Measurements from ENCODE around the gene CIDEB. TPM values are rescaled to one million over a fixed set of nuclear protein-coding genes. Genes with fewer than 3 reads are reported as not detected.

Gene CIDEB
- total and polyA plus RNA-seq, 9 of the 15 experiments (the other 6 are each of a cell fraction or from before 2014, with no cell fraction given) = 0.03 to 0.35 (median 0.09) TPM; not detected in 3

DNA sequence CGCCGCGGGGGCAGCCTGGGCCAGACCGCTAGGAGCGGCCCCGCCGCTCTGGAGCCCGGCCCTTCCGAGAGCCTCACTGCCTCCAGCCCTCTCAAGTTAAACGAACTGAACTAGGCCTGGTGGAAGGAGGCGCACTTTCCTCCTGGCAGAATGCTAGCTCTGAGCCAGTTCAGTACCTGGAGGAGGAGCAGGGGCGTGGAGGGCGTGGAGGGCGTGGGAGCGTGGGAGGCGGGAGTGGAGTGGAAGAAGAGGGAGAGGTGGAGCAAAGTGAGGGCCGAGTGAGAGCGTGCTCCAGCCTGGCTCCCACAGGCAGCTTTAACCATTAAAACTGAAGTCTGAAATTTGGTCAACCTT, 8.8 kb upstream of the CIDEB start:
- Histone ChIP-seq H3K9me3 (replicated peaks; ENCODE audit: control insufficient read depth, insufficient read depth, low read depth, low read length) (no peaks in the 10 kb centered on the region), H3K9ac (ENCODE audit: insufficient read depth in 1 of 2, low read depth in 2 of 2, low read length in 2 of 2) (peak overlapping the region; percentile 11 to 38; a peak in 3 of 4 replicates), H3K4me3 (no peak overlapping the region), H4K20me1 (replicated peaks; ENCODE audit: control insufficient read depth, insufficient read depth, low read length) (no peaks in the 10 kb centered on the region), H3K36me3 (ENCODE audit: control insufficient read depth, insufficient read depth, low read length) (peaks cover 4% of the 10 kb centered on the region; the same call in 1 of the 3 replicates), H3K79me2 (ENCODE audit: control insufficient read depth, insufficient read depth, low read length) (no peaks in the 10 kb centered on the region), H3K9me1 (ENCODE audit: control insufficient read depth, insufficient read depth, low read length) (no peaks in the 10 kb centered on the region), H3K27me3 (ENCODE audit: control insufficient read depth in 2 of 2, insufficient read depth in 2 of 2, low read length in 2 of 2) (no peaks in the 10 kb centered on the region), H3K27ac (ENCODE audit: extremely low read depth, low read depth, low read length) (peak overlapping the region; percentile 71; the same call in 2 of the 3 replicates), H3K4me2 (ENCODE audit: insufficient read depth, low read length) (peak overlapping the region; percentile 11), H3K4me1 (replicated peaks in 1 of 2; ENCODE audit: control insufficient read depth in 2 of 2, insufficient read depth in 2 of 2, low read length in 2 of 2) (peaks cover 16 to 30% of the 10 kb centered on the region in 2 experiments), H2AFZ (ENCODE audit: low read depth, low read length) (peak overlapping the region; percentile 83)
- WGBS (ENCODE audit: insufficient coverage, low coverage, missing lambda C conversion rate) = 20% methylated on average over 2 of the region's 18 CpGs
- DNase-seq (ENCODE audit: extremely low read depth in 1 of 4, low spot score in 3 of 4) (peak; percentile 41 to 60 (median 52)), ATAC-seq (peak; percentile 31), FAIRE-seq (peak; percentile 26)
- no TSS peak for BruUV-seq (replicated peaks)
- ChIA-PET CTCF (ENCODE audit: low intra/inter-chr PET ratio) (no interaction called here), POLR2A (interaction anchor here (0.6 to 1.2 kb wide), 4 partner anchors 10 to 201 kb away, joined by 3 to 6 read pairs (median 4); no protein-coding TSS in a partner anchor)
- in situ Hi-C loops (cut with MboI) = no loop called here
- intact Hi-C loops (cut with micrococcal nuclease) = no loop called here
- peak; percentile 61; the same call in 1 of the 2 replicates for TF ChIP-seq ZBTB2 (IDR thresholded peaks at IDR 0.05)
- peak; percentile 80 for TF ChIP-seq EGR1 (conservative IDR thresholded peaks at IDR 0.05)
- TF ChIP-seq ZNF57 (CRISPR knock-in tag; IDR thresholded peaks at IDR 0.05) = no peak
- 0 out of 4 replicates have a peak, but pooled peaks of 1 of the 2 experiments have one; percentile 11 for TF ChIP-seq HDAC1 (IDR thresholded peaks at IDR 0.05)
- TF ChIP-seq, protein P1, sequence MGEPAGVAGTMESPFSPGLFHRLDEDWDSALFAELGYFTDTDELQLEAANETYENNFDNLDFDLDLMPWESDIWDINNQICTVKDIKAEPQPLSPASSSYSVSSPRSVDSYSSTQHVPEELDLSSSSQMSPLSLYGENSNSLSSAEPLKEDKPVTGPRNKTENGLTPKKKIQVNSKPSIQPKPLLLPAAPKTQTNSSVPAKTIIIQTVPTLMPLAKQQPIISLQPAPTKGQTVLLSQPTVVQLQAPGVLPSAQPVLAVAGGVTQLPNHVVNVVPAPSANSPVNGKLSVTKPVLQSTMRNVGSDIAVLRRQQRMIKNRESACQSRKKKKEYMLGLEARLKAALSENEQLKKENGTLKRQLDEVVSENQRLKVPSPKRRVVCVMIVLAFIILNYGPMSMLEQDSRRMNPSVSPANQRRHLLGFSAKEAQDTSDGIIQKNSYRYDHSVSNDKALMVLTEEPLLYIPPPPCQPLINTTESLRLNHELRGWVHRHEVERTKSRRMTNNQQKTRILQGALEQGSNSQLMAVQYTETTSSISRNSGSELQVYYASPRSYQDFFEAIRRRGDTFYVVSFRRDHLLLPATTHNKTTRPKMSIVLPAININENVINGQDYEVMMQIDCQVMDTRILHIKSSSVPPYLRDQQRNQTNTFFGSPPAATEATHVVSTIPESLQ (CRISPR knock-in tag; IDR thresholded peaks at IDR 0.05) = 0 out of 2 replicates have a peak, but pooled peaks have one; percentile 5
- no peak for TF ChIP-seq TEAD4 (IDR thresholded peaks at IDR 0.05; ENCODE audit: low read length)
- TF ChIP-seq TEAD4 (CRISPR knock-in tag; IDR thresholded peaks at IDR 0.05; ENCODE audit: borderline replicate concordance) = no peak

All from K562 (cell line).